Adrenal gland (tissue), 12 donors: ENCODE results near the gene SLC25A22. TPM values are rescaled to one million over a fixed set of nuclear protein-coding genes. Genes with fewer than 3 reads are reported as not detected.

Source experiments
- DNase-seq, 7 donors: peaks; one replicate each; pipeline ENCODE4 v3.0.0-alpha.2; 2019 to 2020
- H3K27ac ChIP-seq, 5 donors: fragments of 200-600 bp; sonication (generic) in 4 of 5; 1 replicate in 3 of 5; 2 replicates in 2 of 5; pipeline versions ENCODE4 v1.5.1 to v1.8.0; 2016 to 2020; ENCODE audit warnings: mild to moderate bottlenecking in 1 of 5
- H3K27me3 ChIP-seq: fragments of 200-600 bp; 2 replicates; pipeline ENCODE4 v1.8.0; 2021
- H3K36me3 ChIP-seq, 2 donors: fragments of 200-600 bp; replicated peaks in 1 of 2; 1 replicate in 1 of 2; 2 replicates in 1 of 2; pipeline versions ENCODE4 v1.5.1 to v1.8.0; 2018 to 2022
- H3K4me1 ChIP-seq, 2 donors: fragments of 200-600 bp; replicated peaks in 1 of 2; 1 replicate in 1 of 2; 2 replicates in 1 of 2; pipeline versions ENCODE4 v1.5.1 to v1.8.0; 2018 to 2021
- H3K4me3 ChIP-seq, 4 donors: fragments of 200-600 bp; sonication (generic) in 3 of 4; one replicate each; pipeline ENCODE4 v1.5.1; 2016 to 2018
- H3K9me3 ChIP-seq, 3 donors: fragments of 200-600 bp; sonication (generic) in 1 of 3; replicated peaks in 1 of 3; 1 replicate in 2 of 3; 2 replicates in 1 of 3; pipeline versions ENCODE4 v1.5.1 to v1.8.0; 2016 to 2021
- CTCF ChIP-seq, 6 experiments: fragments of 450-650 bp in 4 of 6; fragments of 200-600 bp in 2 of 6; sonication (generic) in 1 of 6; IDR thresholded peaks; 1 replicate in 5 of 6; 2 replicates in 1 of 6; pipeline versions ENCODE4 v1.5.1 to v1.8.0; 2016 to 2021; ENCODE audit warnings: antibody characterized with exemption in 6 of 6, mild to moderate bottlenecking in 2 of 6, moderate library complexity in 1 of 6
- POLR2A ChIP-seq, 2 donors: fragments of 450-650 bp; IDR thresholded peaks; one replicate each; pipeline ENCODE4 v1.6.1; 2017; ENCODE audit warnings: antibody characterized with exemption in 2 of 2, mild to moderate bottlenecking in 2 of 2, moderate library complexity in 1 of 2
- WGBS, 4 donors: extraction: QIAGEN DNeasy Blood & Tissue Kit in 2 of 4; methylation state at CpG; one replicate each; pipeline versions ENCODE4 v1.1.5 to v1.1.7; 2013 to 2017; 5-methylcytosine and 5-hydroxymethylcytosine counted together
- intact Hi-C, 2 donors: fragments of 100-400 bp; cut with DNase I; formaldehyde crosslinking; loops; one replicate each; pipeline versions ENCODE4 v1.14.1 to v1.15.0; 2022 to 2023
- polyA plus RNA-seq, 3 donors: library from polyadenylated mRNA; stranded (reverse); fragments of 200-250 nt in 2 of 3; fragments of 350-450 nt in 1 of 3; fragmentation: Illumina TruSeq in 1 of 3; extraction: RNeasy Lipid Tissue Mini Kit (QIAGEN cat#74804) in 1 of 3; gene quantifications; one replicate each; pipeline ENCODE4 v1.2.3, GENCODE V29; 2013 to 2014
- total RNA-seq, 9 donors: library from RNA; depleted of rRNA in 4 of 9; stranded (reverse); fragments of >200 nt in 4 of 9; fragments of 120-200 nt in 1 of 9; fragmentation: NEBNext Ultra II Directional in 1 of 9; extraction: Animal tissue kit (Norgen Biotek cat#: 25700) in 1 of 9; gene quantifications; one replicate each; pipeline versions ENCODE4 v1.1.0 to v1.2.4, GENCODE V29; 2013 to 2023
- donor health status: healthy with polysubstance abuse.
- donor health status: Bipolar disorder and iron deficiency.
- donor health status: DM: yes; HTN: yes; CAD: no.
- donor health status: DM: no; HTN: no; CAD: no.
- donor health status: DM: no; HTN: no; CAD: no.
- donor health status: DM: yes; HTN: yes; CAD: no.

Gene SLC25A22
- total and polyA plus RNA-seq, 12 donors: 7.7 to 41.3 (median 15.3) TPM

GRCh38 chr11:799641-800316 is 1.7 kb upstream of the SLC25A22 start:
- WGBS, 4 donors: 92 to 95% (median 93%) methylated on average over 17 to 32 of the region's 32 CpGs
- DNase-seq: no peak

GRCh38 chr11:797296-798092 is 587 bp downstream of the SLC25A22 start:
- DNase-seq: peak; percentile 65 to 88 (median 67)
- Histone ChIP-seq H3K36me3 (peaks cover 0 to 41% of the 10 kb centered on the region in 2 donors), H3K27ac (peak overlapping the region in 4 of 5 donors; percentile 59 to 85 (median 78)), H3K4me3 (peak overlapping the region in 3 of 4 donors; percentile 11 to 88 (median 47)), H3K4me1 (peaks cover 20 to 27% of the 10 kb centered on the region in 2 donors), H3K9me3 (no peaks in the 10 kb centered on the region), H3K27me3 (no peaks in the 10 kb centered on the region)
- whole genome bisulfite sequencing, 4 donors: 0 to 5% (median 1%) methylated on average over 6 to 57 of the region's 57 CpGs; no CpG with 5 or more reads in 1 of the 4 donors
- intact Hi-C loops: no loop called here
- TF ChIP-seq CTCF (IDR thresholded peaks at IDR 0.05) (no peak), POLR2A (IDR thresholded peaks at IDR 0.05) (no peak)

More at GRCh38 chr11:799641-800316, 1.7 kb upstream of the SLC25A22 start:
- Histone ChIP-seq H3K27ac (no peak overlapping the region), H3K4me1 (peaks cover 25 to 34% of the 10 kb centered on the region in 2 donors), H3K36me3 (peaks cover 0 to 42% of the 10 kb centered on the region in 2 donors), H3K27me3 (no peaks in the 10 kb centered on the region), H3K4me3 (no peak overlapping the region), H3K9me3 (no peaks in the 10 kb centered on the region)
- intact Hi-C loops: no loop called here
- TF ChIP-seq POLR2A (IDR thresholded peaks at IDR 0.05) (no peak), CTCF (IDR thresholded peaks at IDR 0.05) (no peak)

GRCh38 chr11:796565-797295 is 1.4 kb downstream of the SLC25A22 start:
- 19 to 40% (median 27%) methylated on average over 9 to 18 of the region's 18 CpGs for WGBS, 4 donors
- Histone ChIP-seq H3K27ac (peak overlapping the region; percentile 2 to 85 (median 76)), H3K4me1 (peaks cover 20 to 27% of the 10 kb centered on the region in 2 donors), H3K9me3 (no peaks in the 10 kb centered on the region), H3K27me3 (no peaks in the 10 kb centered on the region), H3K4me3 (peak overlapping the region in 2 of 4 donors; percentile 65 to 88), H3K36me3 (peaks cover 0 to 34% of the 10 kb centered on the region in 2 donors)
- no peak for DNase-seq
- TF ChIP-seq POLR2A (IDR thresholded peaks at IDR 0.05): no peak
- intact Hi-C loops: no loop called here

- peak; percentile 79 to 93 (median 89) for DNase-seq
- Histone ChIP-seq H3K4me1 (peaks cover 20 to 27% of the 10 kb centered on the region in 2 donors), H3K36me3 (peaks cover 0 to 26% of the 10 kb centered on the region in 2 donors), H3K27ac (peak overlapping the region; percentile 2 to 85 (median 76)), H3K9me3 (no peaks in the 10 kb centered on the region), H3K4me3 (peak overlapping the region in 2 of 4 donors; percentile 65 to 88), H3K27me3 (no peaks in the 10 kb centered on the region)
- intact Hi-C loops: no loop called here
- TF ChIP-seq CTCF (IDR thresholded peaks at IDR 0.05) (no peak), POLR2A (IDR thresholded peaks at IDR 0.05) (peak in 1 of 2 donors; percentile 60)
- 0 to 20% (median 2%) methylated on average over 1 to 26 of the region's 26 CpGs for WGBS, 4 donors
Observed at GRCh38 chr11:795634-796564, 2.2 kb downstream of the SLC25A22 start.
